ENCODE results near the gene TNK2.
"Not testable (repeated sequence)": the region's sequence is repeated elsewhere in the genome, so short reads cannot be mapped to it uniquely, and the experiment has no call there.

TNK2 gene

DNA sequence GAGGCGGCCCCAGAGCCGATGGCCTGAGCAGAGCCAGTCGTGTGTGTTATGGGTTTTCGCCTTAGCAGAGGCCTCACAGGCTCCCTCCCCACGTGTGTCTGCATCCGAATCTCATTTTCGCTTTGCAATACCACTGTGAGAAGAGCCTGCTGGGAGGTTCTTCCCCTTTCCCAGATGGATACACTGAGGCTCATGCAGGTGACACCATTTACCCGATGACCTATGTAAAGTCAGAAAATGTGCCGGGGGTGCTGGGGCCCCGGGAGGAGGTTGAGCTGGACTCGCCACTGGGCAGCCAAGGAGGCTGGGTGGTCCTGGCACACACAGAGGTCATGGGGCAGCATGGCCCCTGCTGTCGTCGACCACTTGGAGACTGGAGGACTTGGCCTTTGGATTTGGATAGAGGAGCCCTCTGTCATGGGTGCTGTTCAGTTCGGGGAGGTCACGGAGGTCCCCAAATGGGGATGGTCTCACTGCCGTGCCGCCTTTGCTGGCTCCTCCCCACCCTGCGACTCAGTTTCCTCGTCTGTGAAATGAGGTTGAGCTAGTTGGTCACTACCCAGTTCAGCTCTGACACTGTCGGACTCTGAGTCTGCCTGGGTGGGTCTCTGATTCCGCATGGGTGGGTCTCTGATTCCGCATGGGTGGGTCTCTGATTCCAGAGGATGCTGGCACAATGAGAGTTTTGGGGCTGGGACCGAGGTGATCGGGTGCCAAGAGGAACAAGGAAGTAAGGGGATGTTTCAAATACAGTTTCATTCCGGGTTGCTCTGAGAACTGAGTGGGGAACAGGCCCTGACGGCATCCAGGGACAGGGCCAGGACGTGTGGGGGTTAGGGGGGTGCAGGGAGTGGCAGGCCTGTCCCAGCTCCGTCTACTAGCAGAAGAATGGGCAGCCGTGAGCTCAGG, 73.4 kb downstream of the TNK2 start:
- no peaks in the 10 kb centered on the region for H3K36me3 ChIP-seq (ENCODE audit: control insufficient read depth in 2 of 2, insufficient read depth in 2 of 2, low read length in 2 of 2)

DNA sequence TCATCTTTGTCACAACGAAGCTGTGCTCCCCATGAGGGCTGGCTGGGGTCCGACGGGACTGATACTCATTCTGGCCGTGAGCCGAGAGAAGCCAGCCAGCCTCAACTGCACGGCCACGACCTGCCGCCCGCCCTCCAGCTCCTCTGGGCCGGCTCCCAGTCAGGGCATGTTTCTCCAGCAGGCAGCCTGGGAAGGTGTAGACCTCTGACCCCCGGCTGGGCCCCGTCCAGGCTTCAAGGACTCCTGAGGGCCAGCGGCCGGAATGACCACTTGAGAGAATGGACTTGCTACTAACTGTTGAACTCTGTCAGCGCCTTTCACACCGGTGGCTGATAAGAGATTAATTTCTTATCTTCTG, 78.5 kb downstream of the TNK2 start:
- H3K27me3 ChIP-seq (ENCODE audit: control insufficient read depth in 2 of 2, insufficient read depth in 2 of 2, low read length in 2 of 2) = no peaks in the 10 kb centered on the region

More for the DNA sequence above, 73.4 kb downstream of the TNK2 start:
- Histone ChIP-seq H3K9me3 (ENCODE audit: control insufficient read depth in 2 of 2, low read length in 2 of 2) (no peaks in the 10 kb centered on the region), H3K4me3 (ENCODE audit: low read length in 2 of 2) (no peak overlapping the region), H3K27me3 (ENCODE audit: control insufficient read depth in 2 of 2, insufficient read depth in 2 of 2, low read length in 2 of 2) (no peaks in the 10 kb centered on the region), H3K9ac (ENCODE audit: low read depth in 1 of 2, low read length in 2 of 2) (peak overlapping the region in 1 of 2 donors; percentile 18), H3K4me1 (ENCODE audit: control insufficient read depth in 2 of 2, insufficient read depth in 2 of 2, low read length in 2 of 2) (peaks cover 4 to 9% of the 10 kb centered on the region in 2 donors), H3K27ac (ENCODE audit: low read depth in 2 of 2, low read length in 2 of 2) (peak overlapping the region; percentile 52 to 77)

GRCh38 chr3:195828762-195829161, 79.6 kb downstream of the TNK2 start:
- Histone ChIP-seq H3K4me3 (ENCODE audit: low read length in 2 of 2) (no peak overlapping the region), H3K4me1 (ENCODE audit: control insufficient read depth in 2 of 2, insufficient read depth in 2 of 2, low read length in 2 of 2) (peaks cover 9 to 20% of the 10 kb centered on the region in 2 donors), H3K27ac (ENCODE audit: low read depth in 2 of 2, low read length in 2 of 2) (peak overlapping the region; percentile 86 to 91), H3K9me3 (ENCODE audit: control insufficient read depth in 2 of 2, low read length in 2 of 2) (no peaks in the 10 kb centered on the region), H3K9ac (ENCODE audit: low read depth in 1 of 2, low read length in 2 of 2) (peak overlapping the region; percentile 60 to 66), H3K27me3 (ENCODE audit: control insufficient read depth in 2 of 2, insufficient read depth in 2 of 2, low read length in 2 of 2) (no peaks in the 10 kb centered on the region), H3K36me3 (ENCODE audit: control insufficient read depth in 2 of 2, insufficient read depth in 2 of 2, low read length in 2 of 2) (no peaks in the 10 kb centered on the region)

More for the DNA sequence above, 78.5 kb downstream of the TNK2 start:
- no peaks in the 10 kb centered on the region for H3K9me3 ChIP-seq (ENCODE audit: control insufficient read depth in 2 of 2, low read length in 2 of 2)
- H3K4me3 ChIP-seq (ENCODE audit: low read length in 2 of 2) = no peak overlapping the region
- no peaks in the 10 kb centered on the region for H3K36me3 ChIP-seq (ENCODE audit: control insufficient read depth in 2 of 2, insufficient read depth in 2 of 2, low read length in 2 of 2)
- peak overlapping the region; percentile 63 to 68 for H3K9ac ChIP-seq (ENCODE audit: low read depth in 1 of 2, low read length in 2 of 2)
- peaks cover 7 to 21% of the 10 kb centered on the region in 2 donors for H3K4me1 ChIP-seq (ENCODE audit: control insufficient read depth in 2 of 2, insufficient read depth in 2 of 2, low read length in 2 of 2)
- peak overlapping the region; percentile 92 for H3K27ac ChIP-seq (ENCODE audit: low read depth in 2 of 2, low read length in 2 of 2)

- H3K27me3 ChIP-seq (ENCODE audit: control insufficient read depth in 2 of 2, insufficient read depth in 2 of 2, low read length in 2 of 2) = no peaks in the 10 kb centered on the region
- no peak overlapping the region for H3K9ac ChIP-seq (ENCODE audit: low read depth in 1 of 2, low read length in 2 of 2)
- H3K4me1 ChIP-seq (ENCODE audit: control insufficient read depth in 2 of 2, insufficient read depth in 2 of 2, low read length in 2 of 2) = peaks cover 16 to 37% of the 10 kb centered on the region in 2 donors
- H3K27ac ChIP-seq (ENCODE audit: low read depth in 2 of 2, low read length in 2 of 2) = no peak overlapping the region
- no peaks in the 10 kb centered on the region for H3K9me3 ChIP-seq (ENCODE audit: control insufficient read depth in 2 of 2, low read length in 2 of 2)
- H3K4me3 ChIP-seq (ENCODE audit: low read length in 2 of 2) = no peak overlapping the region
- H3K36me3 ChIP-seq (ENCODE audit: control insufficient read depth in 2 of 2, insufficient read depth in 2 of 2, low read length in 2 of 2) = no peaks in the 10 kb centered on the region
Observed at GRCh38 chr3:195825857-195826804, 82.2 kb downstream of the TNK2 start.

DNA sequence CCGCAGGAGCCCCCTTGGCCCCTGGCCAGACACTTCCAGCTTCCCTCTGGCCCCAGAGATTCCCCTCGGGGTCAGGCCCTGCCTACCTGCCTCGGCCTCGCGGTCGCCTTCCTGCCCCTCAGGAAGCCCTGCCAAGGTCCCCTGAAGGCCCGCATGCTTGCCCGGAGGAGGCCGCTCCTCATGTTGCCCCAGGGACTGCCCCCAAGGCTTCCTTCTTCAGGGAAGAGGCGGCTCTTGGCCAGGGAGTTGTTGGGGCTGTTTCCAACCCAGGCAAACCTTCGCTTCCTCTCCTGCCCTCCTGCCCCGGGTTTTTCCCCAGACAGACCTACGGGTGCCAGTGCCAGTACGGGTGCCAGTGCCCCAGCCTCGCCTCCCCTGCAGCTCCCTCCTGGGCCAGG, 83.2 kb downstream of the TNK2 start:
- Histone ChIP-seq H3K27me3 (ENCODE audit: control insufficient read depth in 2 of 2, insufficient read depth in 2 of 2, low read length in 2 of 2) (no peaks in the 10 kb centered on the region), H3K9me3 (ENCODE audit: control insufficient read depth in 2 of 2, low read length in 2 of 2) (no peaks in the 10 kb centered on the region), H3K9ac (ENCODE audit: low read depth in 1 of 2, low read length in 2 of 2) (no peak overlapping the region), H3K36me3 (ENCODE audit: control insufficient read depth in 2 of 2, insufficient read depth in 2 of 2, low read length in 2 of 2) (no peaks in the 10 kb centered on the region), H3K27ac (ENCODE audit: low read depth in 2 of 2, low read length in 2 of 2) (no peak overlapping the region), H3K4me1 (ENCODE audit: control insufficient read depth in 2 of 2, insufficient read depth in 2 of 2, low read length in 2 of 2) (peaks cover 16 to 40% of the 10 kb centered on the region in 2 donors), H3K4me3 (ENCODE audit: low read length in 2 of 2) (no peak overlapping the region)

DNA sequence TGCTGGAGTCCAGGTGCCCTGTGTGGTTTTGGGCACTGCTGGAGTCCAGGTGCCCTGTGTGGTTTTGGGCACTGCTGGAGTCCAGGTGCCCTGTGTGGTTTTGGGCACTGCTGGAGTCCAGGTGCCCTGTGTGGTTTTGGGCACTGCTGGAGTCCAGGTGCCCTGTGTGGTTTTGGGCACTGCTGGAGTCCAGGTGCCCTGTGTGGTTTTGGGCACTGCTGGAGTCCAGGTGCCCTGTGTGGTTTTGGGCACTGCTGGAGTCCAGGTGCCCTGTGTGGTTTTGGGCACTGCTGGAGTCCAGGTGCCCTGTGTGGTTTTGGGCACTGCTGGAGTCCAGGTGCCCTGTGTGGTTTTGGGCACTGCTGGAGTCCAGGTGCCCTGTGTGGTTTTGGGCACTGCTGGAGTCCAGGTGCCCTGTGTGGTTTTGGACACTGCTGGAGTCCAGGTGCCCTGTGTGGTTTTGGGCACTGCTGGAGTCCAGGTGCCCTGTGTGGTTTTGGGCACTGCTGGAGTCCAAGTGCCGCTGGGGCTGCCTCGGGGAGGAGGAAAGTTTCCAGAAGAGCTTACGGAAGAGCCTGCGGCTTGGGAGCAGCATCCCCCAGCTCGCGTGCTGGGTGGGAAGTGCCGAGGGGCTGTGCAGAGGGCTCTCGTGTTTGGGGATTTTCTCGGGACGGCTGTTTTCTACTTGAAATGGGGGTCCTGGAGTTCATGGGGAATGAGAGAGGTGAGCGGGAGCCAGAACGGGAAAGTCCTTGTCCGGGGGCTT, 83.7 kb downstream of the TNK2 start:
- H3K27ac ChIP-seq (ENCODE audit: low read depth in 2 of 2, low read length in 2 of 2); H3K9ac ChIP-seq (ENCODE audit: low read depth in 1 of 2, low read length in 2 of 2); H3K9me3 ChIP-seq (ENCODE audit: control insufficient read depth in 2 of 2, low read length in 2 of 2); H3K4me3 ChIP-seq (ENCODE audit: low read length in 2 of 2); H3K36me3 ChIP-seq (ENCODE audit: control insufficient read depth in 2 of 2, insufficient read depth in 2 of 2, low read length in 2 of 2); H3K27me3 ChIP-seq (ENCODE audit: control insufficient read depth in 2 of 2, insufficient read depth in 2 of 2, low read length in 2 of 2): not testable (repeated sequence)
- peaks cover 16 to 36% of the 10 kb centered on the region in 2 donors for H3K4me1 ChIP-seq (ENCODE audit: control insufficient read depth in 2 of 2, insufficient read depth in 2 of 2, low read length in 2 of 2)

- Histone ChIP-seq H3K4me1 (ENCODE audit: control insufficient read depth in 2 of 2, insufficient read depth in 2 of 2, low read length in 2 of 2) (peaks cover 14 to 33% of the 10 kb centered on the region in 2 donors), H3K27ac (ENCODE audit: low read depth in 2 of 2, low read length in 2 of 2) (peak overlapping the region in 1 of 2 donors; percentile 48), H3K9me3 (ENCODE audit: control insufficient read depth in 2 of 2, low read length in 2 of 2) (no peaks in the 10 kb centered on the region), H3K27me3 (ENCODE audit: control insufficient read depth in 2 of 2, insufficient read depth in 2 of 2, low read length in 2 of 2) (no peaks in the 10 kb centered on the region), H3K36me3 (ENCODE audit: control insufficient read depth in 2 of 2, insufficient read depth in 2 of 2, low read length in 2 of 2) (no peaks in the 10 kb centered on the region), H3K4me3 (ENCODE audit: low read length in 2 of 2) (no peak overlapping the region), H3K9ac (ENCODE audit: low read depth in 1 of 2, low read length in 2 of 2) (peak overlapping the region in 1 of 2 donors; percentile 27)
Observed at GRCh38 chr3:195823999-195824398, 84.4 kb downstream of the TNK2 start.

DNA sequence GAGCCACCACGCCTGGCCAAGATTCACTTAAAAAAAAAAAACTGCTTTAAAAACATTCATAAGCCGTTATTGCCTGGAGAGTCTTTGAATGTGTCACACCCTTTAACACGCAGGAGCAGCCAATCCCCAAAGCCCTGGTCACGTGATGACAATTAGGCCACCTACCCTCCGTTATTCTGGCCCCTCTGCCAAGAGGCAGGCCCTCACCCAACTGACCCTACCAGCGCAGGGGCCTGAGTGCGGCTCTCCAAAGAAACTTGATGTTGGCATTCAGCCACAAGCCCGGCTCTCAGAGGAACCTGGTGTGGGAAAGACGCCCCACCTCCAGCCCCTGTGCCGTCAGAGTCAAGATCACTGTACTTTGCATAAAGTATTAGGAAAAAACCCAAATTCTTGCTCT, 85.1 kb downstream of the TNK2 start:
- Histone ChIP-seq H3K27ac (ENCODE audit: low read depth in 2 of 2, low read length in 2 of 2) (peak overlapping the region; percentile 48), H3K36me3 (ENCODE audit: control insufficient read depth in 2 of 2, insufficient read depth in 2 of 2, low read length in 2 of 2) (no peaks in the 10 kb centered on the region), H3K9me3 (ENCODE audit: control insufficient read depth in 2 of 2, low read length in 2 of 2) (no peaks in the 10 kb centered on the region), H3K27me3 (ENCODE audit: control insufficient read depth in 2 of 2, insufficient read depth in 2 of 2, low read length in 2 of 2) (no peaks in the 10 kb centered on the region), H3K4me3 (ENCODE audit: low read length in 2 of 2) (no peak overlapping the region), H3K9ac (ENCODE audit: low read depth in 1 of 2, low read length in 2 of 2) (peak overlapping the region in 1 of 2 donors; percentile 44), H3K4me1 (ENCODE audit: control insufficient read depth in 2 of 2, insufficient read depth in 2 of 2, low read length in 2 of 2) (peaks cover 10 to 26% of the 10 kb centered on the region in 2 donors)

GRCh38 chr3:195822131-195822696, 86.1 kb downstream of the TNK2 start:
- no peaks in the 10 kb centered on the region for H3K36me3 ChIP-seq (ENCODE audit: control insufficient read depth in 2 of 2, insufficient read depth in 2 of 2, low read length in 2 of 2)
- no peak overlapping the region for H3K27ac ChIP-seq (ENCODE audit: low read depth in 2 of 2, low read length in 2 of 2)
- H3K4me1 ChIP-seq (ENCODE audit: control insufficient read depth in 2 of 2, insufficient read depth in 2 of 2, low read length in 2 of 2) = peaks cover 10 to 22% of the 10 kb centered on the region in 2 donors
- no peak overlapping the region for H3K9ac ChIP-seq (ENCODE audit: low read depth in 1 of 2, low read length in 2 of 2)
- H3K4me3 ChIP-seq (ENCODE audit: low read length in 2 of 2) = no peak overlapping the region
- H3K27me3 ChIP-seq (ENCODE audit: control insufficient read depth in 2 of 2, insufficient read depth in 2 of 2, low read length in 2 of 2) = no peaks in the 10 kb centered on the region
- no peaks in the 10 kb centered on the region for H3K9me3 ChIP-seq (ENCODE audit: control insufficient read depth in 2 of 2, low read length in 2 of 2)
